Trophoblast cell (in vitro differentiated cells and primary cell): ENCODE data around the gene CHST11.

ENCODE experiments used
- DNase-seq, 2 donors: peaks; one replicate each; pipeline ENCODE4 v3.0.0-alpha.2; 2016
- H2AFZ ChIP-seq: 2 replicates; pipeline ENCODE4 v1.6.1; 2013; ENCODE audit warnings: low read length, moderate library complexity, mild to moderate bottlenecking; ENCODE audit not compliant: insufficient read depth, poor library complexity
- H2AK5ac ChIP-seq: 2 replicates; pipeline ENCODE4 v1.6.1; 2013; ENCODE audit warnings: mild to moderate bottlenecking, low read length
- H2BK120ac ChIP-seq: 2 replicates; pipeline ENCODE4 v1.6.1; 2013; ENCODE audit warnings: low read length, mild to moderate bottlenecking, moderate library complexity; ENCODE audit not compliant: insufficient read depth, poor library complexity
- H2BK12ac ChIP-seq: 2 replicates; pipeline ENCODE4 v1.6.1; 2013; ENCODE audit warnings: mild to moderate bottlenecking, low read length, moderate library complexity
- H2BK5ac ChIP-seq: 2 replicates; pipeline ENCODE4 v1.6.1; 2013; ENCODE audit warnings: low read length, low read depth, moderate library complexity, mild to moderate bottlenecking; ENCODE audit not compliant: poor library complexity
- H3K14ac ChIP-seq: 2 replicates; pipeline ENCODE4 v1.6.1; 2013; ENCODE audit warnings: mild to moderate bottlenecking, low read length
- H3K18ac ChIP-seq: 2 replicates; pipeline ENCODE4 v1.6.1; 2013; ENCODE audit warnings: mild to moderate bottlenecking, low read length
- H3K23ac ChIP-seq: 2 replicates; pipeline ENCODE4 v1.6.1; 2013; ENCODE audit warnings: low read length
- H3K27ac ChIP-seq: 2 replicates; pipeline ENCODE4 v1.5.1; 2013; ENCODE audit warnings: low read depth, mild to moderate bottlenecking, inconsistent platforms, low read length, moderate library complexity
- H3K27me3 ChIP-seq: 2 replicates; pipeline ENCODE4 v1.6.1; 2013; ENCODE audit warnings: inconsistent platforms, mild to moderate bottlenecking, low read length, moderate library complexity; ENCODE audit not compliant: insufficient read depth
- H3K36me3 ChIP-seq, 2 experiments: 1 replicate in 1 of 2; 2 replicates in 1 of 2; pipeline ENCODE4 v1.6.1; 2013; ENCODE audit warnings: low read length in 2 of 2, mild to moderate bottlenecking in 2 of 2, moderate library complexity in 1 of 2; ENCODE audit not compliant: insufficient read depth in 2 of 2, control insufficient read depth in 1 of 2
- H3K4ac ChIP-seq: 2 replicates; pipeline ENCODE4 v1.6.1; 2013; ENCODE audit warnings: low read depth, mild to moderate bottlenecking, low read length, moderate library complexity
- H3K4me1 ChIP-seq, 2 experiments: 1 replicate in 1 of 2; 2 replicates in 1 of 2; pipeline ENCODE4 v1.6.1; 2013; ENCODE audit warnings: low read length in 2 of 2, mild to moderate bottlenecking in 2 of 2, moderate library complexity in 1 of 2; ENCODE audit not compliant: insufficient read depth in 2 of 2, control insufficient read depth in 1 of 2
- H3K4me2 ChIP-seq: 2 replicates; pipeline ENCODE4 v1.6.1; 2013; ENCODE audit warnings: inconsistent platforms, mild to moderate bottlenecking, low read length, moderate library complexity
- H3K4me3 ChIP-seq: 2 replicates; pipeline ENCODE4 v1.5.1; 2013; ENCODE audit warnings: mild to moderate bottlenecking, low read depth, low read length, inconsistent platforms
- H3K79me1 ChIP-seq: one replicate; pipeline ENCODE4 v1.6.1; 2013; ENCODE audit warnings: low read length
- H3K79me2 ChIP-seq: 2 replicates; pipeline ENCODE4 v1.6.1; 2013; ENCODE audit warnings: low read length, mild to moderate bottlenecking; ENCODE audit not compliant: control insufficient read depth, insufficient read depth, poor library complexity
- H3K9ac ChIP-seq: 2 replicates; pipeline ENCODE4 v1.6.1; 2013; ENCODE audit warnings: mild to moderate bottlenecking, low read length
- H3K9me3 ChIP-seq: 2 replicates; pipeline ENCODE4 v1.6.1; 2013; ENCODE audit warnings: low read depth, mild to moderate bottlenecking, control low read depth, inconsistent platforms, low read length; ENCODE audit not compliant: insufficient read depth
- H4K12ac ChIP-seq: 2 replicates; pipeline ENCODE4 v1.6.1; 2013; ENCODE audit warnings: low read depth, mild to moderate bottlenecking, low read length, moderate library complexity
- H4K8ac ChIP-seq: 2 replicates; pipeline ENCODE4 v1.6.1; 2013; ENCODE audit warnings: low read depth, mild to moderate bottlenecking, low read length, moderate library complexity
- H4K91ac ChIP-seq: one replicate; pipeline ENCODE4 v1.6.1; 2013; ENCODE audit warnings: low read depth, mild to moderate bottlenecking, low read length, moderate library complexity
- WGBS: extraction: QIAGEN DNeasy Blood & Tissue Kit; methylation state at CpG from one replicate; pipeline ENCODE4 v1.1.7; 2013; ENCODE audit warnings: missing lambda C conversion rate; ENCODE audit not compliant: insufficient read length, insufficient coverage; ENCODE audit errors: extremely low coverage; 5-methylcytosine and 5-hydroxymethylcytosine counted together

CHST11 gene

DNA sequence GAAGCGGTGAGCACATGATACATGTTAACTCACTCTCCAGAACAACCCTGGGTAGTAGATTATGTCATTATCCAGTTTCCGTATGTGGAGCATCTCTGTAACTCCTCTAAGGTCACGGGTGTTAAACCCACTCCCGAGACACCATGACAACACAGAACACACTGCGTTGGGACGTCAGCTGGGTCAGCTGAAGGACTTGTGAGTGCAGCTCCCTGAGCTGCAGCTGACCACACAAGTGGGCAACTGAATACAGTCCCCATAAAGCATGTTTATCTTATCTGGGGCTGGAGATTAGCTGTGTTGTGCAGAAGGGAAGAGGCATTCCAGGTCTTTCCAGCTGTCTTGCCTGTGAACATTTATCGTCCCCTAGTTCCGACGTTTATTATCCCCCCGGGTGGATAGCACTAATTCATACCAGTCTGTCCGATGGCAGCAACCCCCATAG lies 211.5 kb downstream of the CHST11 start:
- WGBS = no CpG with 5 or more reads among the region's 11 CpGs
- Histone ChIP-seq H3K4me2 (no peak overlapping the region), H3K9ac (no peak overlapping the region), H4K8ac (no peak overlapping the region), H4K91ac (no peak overlapping the region), H2AFZ (no peak overlapping the region), H3K4me1 (peaks cover 3 to 7% of the 10 kb centered on the region in 2 experiments), H2BK5ac (no peak overlapping the region), H3K27ac (no peak overlapping the region), H3K4ac (no peak overlapping the region), H3K18ac (no peak overlapping the region), H4K12ac (no peak overlapping the region), H3K14ac (no peak overlapping the region), H3K36me3 (no peaks in the 10 kb centered on the region), H3K9me3 (no peaks in the 10 kb centered on the region), H3K79me2 (no peaks in the 10 kb centered on the region), H3K79me1 (no peaks in the 10 kb centered on the region), H3K4me3 (no peak overlapping the region), H2BK120ac (no peak overlapping the region), H3K27me3 (no peaks in the 10 kb centered on the region), H2BK12ac (no peak overlapping the region), H2AK5ac (no peak overlapping the region), H3K23ac (no peak overlapping the region)
- DNase-seq = no peak

DNA sequence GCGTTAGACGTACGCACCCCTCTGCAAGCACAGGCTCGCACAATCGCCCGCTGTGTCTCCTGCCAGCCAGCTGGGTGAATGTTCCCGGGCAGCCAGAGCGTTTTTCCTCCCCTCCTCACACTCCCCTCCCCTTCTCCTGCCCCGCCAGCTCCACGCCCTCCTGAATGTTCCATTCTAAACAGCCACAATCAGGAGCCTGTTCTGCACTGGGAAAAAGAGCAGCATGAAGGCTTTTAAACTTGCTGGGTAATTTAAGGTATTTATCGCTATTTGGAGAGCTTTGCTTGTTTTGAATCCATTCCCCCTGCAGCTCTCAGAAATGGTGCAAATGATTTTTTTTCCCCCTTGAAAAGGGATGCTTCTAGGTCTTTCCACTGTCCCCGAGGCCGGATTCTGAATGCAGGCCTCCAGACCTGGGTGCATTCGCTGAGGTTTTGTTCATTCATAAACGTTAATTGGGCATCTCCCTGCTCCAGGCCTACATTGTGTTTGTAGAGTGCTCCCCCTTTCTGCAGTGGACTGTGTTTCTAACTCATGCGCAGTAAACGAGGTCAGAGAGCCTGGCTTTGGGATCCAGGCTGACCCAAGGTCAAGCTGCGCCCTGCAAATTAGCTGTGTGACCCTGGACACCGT lies 212.5 kb downstream of the CHST11 start:
- Histone ChIP-seq H2BK120ac (no peak overlapping the region), H3K14ac (no peak overlapping the region), H3K4me1 (peaks cover 6 to 12% of the 10 kb centered on the region in 2 experiments), H3K36me3 (no peaks in the 10 kb centered on the region), H2BK5ac (no peak overlapping the region), H3K79me1 (no peaks in the 10 kb centered on the region), H3K4ac (no peak overlapping the region), H3K18ac (no peak overlapping the region), H3K79me2 (no peaks in the 10 kb centered on the region), H3K4me3 (no peak overlapping the region), H3K4me2 (no peak overlapping the region), H3K27ac (no peak overlapping the region), H3K23ac (no peak overlapping the region), H3K27me3 (no peaks in the 10 kb centered on the region), H3K9me3 (no peaks in the 10 kb centered on the region), H4K12ac (no peak overlapping the region), H4K8ac (no peak overlapping the region), H2AK5ac (no peak overlapping the region), H4K91ac (no peak overlapping the region), H2AFZ (no peak overlapping the region), H2BK12ac (no peak overlapping the region), H3K9ac (no peak overlapping the region)
- no CpG with 5 or more reads among the region's 19 CpGs for WGBS
- no peak for DNase-seq

GRCh38 chr12:104669851-104670337 lies 213.1 kb downstream of the CHST11 start:
- Histone ChIP-seq H3K4me1 (peaks cover 6 to 12% of the 10 kb centered on the region in 2 experiments), H3K18ac (no peak overlapping the region), H2BK120ac (no peak overlapping the region), H4K91ac (no peak overlapping the region), H4K12ac (no peak overlapping the region), H3K4ac (no peak overlapping the region), H3K27ac (no peak overlapping the region), H4K8ac (no peak overlapping the region), H2AFZ (no peak overlapping the region), H3K4me2 (no peak overlapping the region), H2BK12ac (no peak overlapping the region), H3K79me1 (no peaks in the 10 kb centered on the region), H3K14ac (no peak overlapping the region), H3K79me2 (no peaks in the 10 kb centered on the region), H2AK5ac (no peak overlapping the region), H3K9me3 (no peaks in the 10 kb centered on the region), H3K9ac (no peak overlapping the region), H2BK5ac (no peak overlapping the region), H3K27me3 (no peaks in the 10 kb centered on the region), H3K23ac (no peak overlapping the region), H3K36me3 (no peaks in the 10 kb centered on the region), H3K4me3 (no peak overlapping the region)
- WGBS = no CpG with 5 or more reads among the region's 6 CpGs
- DNase-seq = no peak

DNA sequence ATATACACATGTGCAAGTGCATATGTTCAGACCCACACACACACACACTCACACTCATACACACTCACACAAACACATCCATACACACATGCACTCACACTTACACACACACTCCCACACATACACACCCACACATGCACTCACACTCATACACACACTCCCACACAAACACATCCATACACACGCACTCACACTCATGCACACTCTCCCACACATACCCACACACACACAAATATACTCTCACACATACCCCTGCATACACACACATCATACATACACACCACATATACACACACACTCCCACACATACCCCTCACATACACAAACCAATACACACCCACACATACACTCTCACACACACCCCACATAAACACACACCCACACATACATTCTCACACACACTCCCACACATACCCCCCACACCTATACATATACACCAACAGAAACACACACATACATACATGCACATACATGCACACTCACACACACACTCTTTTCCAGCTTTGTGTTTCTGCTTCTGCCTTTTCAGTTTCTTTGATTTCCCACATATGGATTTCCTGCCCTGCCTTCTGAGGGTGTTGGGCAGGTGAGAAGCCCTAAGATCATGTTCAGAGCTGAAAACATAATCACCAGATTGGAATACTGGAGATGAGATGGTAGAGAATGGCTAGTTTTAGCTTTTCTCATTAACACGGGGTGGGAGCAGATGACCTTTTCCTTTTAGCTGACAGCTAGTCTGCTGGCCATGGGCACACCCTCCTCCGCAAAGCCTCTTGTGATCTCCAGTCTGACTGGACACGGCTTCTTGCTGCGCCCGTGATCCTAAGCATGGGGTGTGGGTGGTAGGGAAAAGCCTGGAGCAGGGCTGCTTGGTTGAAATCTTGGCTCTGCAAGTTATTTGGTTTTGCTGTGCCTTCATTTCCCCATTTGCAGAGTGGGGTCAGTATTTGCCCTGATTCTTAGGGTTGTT lies 214.0 kb downstream of the CHST11 start:
- Histone ChIP-seq H2BK12ac (no peak overlapping the region), H2BK5ac (no peak overlapping the region)
- WGBS = 100% methylated on average over 1 of the region's 6 CpGs

More for the DNA sequence above, 214.0 kb downstream of the CHST11 start:
- H3K36me3 ChIP-seq = no peaks in the 10 kb centered on the region
- no peak overlapping the region for H4K8ac ChIP-seq
- no peak overlapping the region for H3K4ac ChIP-seq
- H3K23ac ChIP-seq = no peak overlapping the region
- no peak overlapping the region for H3K4me2 ChIP-seq
- no peaks in the 10 kb centered on the region for H3K9me3 ChIP-seq
- H4K12ac ChIP-seq = no peak overlapping the region
- H3K27me3 ChIP-seq = no peaks in the 10 kb centered on the region
- H3K9ac ChIP-seq = no peak overlapping the region
- no peak overlapping the region for H2BK120ac ChIP-seq
- no peak overlapping the region for H3K4me3 ChIP-seq
- H3K18ac ChIP-seq = no peak overlapping the region
- DNase-seq = peak in 1 of 2 donors; percentile 22
- H3K27ac ChIP-seq = no peak overlapping the region
- peaks cover 6 to 12% of the 10 kb centered on the region in 2 experiments for H3K4me1 ChIP-seq
- H2AFZ ChIP-seq = no peak overlapping the region
- no peak overlapping the region for H3K14ac ChIP-seq
- no peak overlapping the region for H4K91ac ChIP-seq
- H3K79me1 ChIP-seq = no peaks in the 10 kb centered on the region
- no peaks in the 10 kb centered on the region for H3K79me2 ChIP-seq
- no peak overlapping the region for H2AK5ac ChIP-seq
